ENCODE measurements around the gene KDM6A.

DNA sequence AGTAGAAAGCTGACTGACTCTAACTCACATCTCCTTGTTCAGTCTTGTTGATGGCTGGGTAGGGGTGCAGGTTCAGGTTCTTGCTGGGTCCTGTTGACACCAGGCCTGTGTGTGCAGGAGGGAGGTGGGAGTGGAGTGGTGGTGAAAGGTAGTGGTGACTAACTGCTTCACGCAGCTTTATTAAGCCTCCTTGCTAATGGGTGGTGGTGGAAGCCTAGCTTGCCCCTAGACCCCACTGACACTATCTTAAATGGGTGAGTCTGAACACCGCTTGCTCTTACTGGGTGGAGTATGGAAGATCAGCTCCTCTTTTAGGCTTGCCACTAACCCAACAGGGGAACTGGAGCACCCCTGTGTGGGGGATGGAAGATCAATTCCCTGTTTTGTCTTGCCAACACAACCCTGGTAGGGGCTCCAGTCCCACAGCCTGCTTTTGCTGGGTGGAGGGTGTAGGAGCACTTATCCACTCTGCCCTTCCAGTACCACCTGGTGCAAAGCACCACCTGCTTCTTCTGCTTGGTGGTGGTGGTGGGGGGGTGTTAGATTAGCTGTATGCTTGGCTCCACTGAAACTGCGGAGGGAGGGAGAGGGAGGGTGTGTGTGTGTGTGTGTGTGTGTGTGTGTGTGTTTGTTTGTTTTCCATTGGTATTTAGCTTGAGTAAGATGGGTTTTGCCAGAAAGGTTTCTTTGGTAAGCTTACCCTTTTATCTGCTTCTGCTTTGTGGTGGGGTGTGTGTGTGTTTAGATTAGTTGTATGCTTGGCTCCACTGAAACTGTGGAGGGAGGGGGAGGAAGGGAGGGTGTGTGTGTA, 25.6 kb downstream of the KDM6A start:
- TF ChIP-seq, protein P1, sequence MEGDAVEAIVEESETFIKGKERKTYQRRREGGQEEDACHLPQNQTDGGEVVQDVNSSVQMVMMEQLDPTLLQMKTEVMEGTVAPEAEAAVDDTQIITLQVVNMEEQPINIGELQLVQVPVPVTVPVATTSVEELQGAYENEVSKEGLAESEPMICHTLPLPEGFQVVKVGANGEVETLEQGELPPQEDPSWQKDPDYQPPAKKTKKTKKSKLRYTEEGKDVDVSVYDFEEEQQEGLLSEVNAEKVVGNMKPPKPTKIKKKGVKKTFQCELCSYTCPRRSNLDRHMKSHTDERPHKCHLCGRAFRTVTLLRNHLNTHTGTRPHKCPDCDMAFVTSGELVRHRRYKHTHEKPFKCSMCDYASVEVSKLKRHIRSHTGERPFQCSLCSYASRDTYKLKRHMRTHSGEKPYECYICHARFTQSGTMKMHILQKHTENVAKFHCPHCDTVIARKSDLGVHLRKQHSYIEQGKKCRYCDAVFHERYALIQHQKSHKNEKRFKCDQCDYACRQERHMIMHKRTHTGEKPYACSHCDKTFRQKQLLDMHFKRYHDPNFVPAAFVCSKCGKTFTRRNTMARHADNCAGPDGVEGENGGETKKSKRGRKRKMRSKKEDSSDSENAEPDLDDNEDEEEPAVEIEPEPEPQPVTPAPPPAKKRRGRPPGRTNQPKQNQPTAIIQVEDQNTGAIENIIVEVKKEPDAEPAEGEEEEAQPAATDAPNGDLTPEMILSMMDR (conservative IDR thresholded peaks at IDR 0.05 in 1 of 2, IDR thresholded peaks at IDR 0.05 in 1 of 2; ENCODE audit: low read depth in 1 of 2, low read length in 2 of 2) = no peak
- TF ChIP-seq EZH2 (IDR thresholded peaks at IDR 0.05; ENCODE audit: low read length, missing control alignments) = no peak
